DMS114 treated with DMSO at 0.1 percent for 48 hours (cell line): Measurements from ENCODE around the gene SHISAL1.

Experiments
- DNase-seq: peaks from one replicate; lab custom pipeline; 2025; ENCODE audit not compliant: unreplicated experiment; lab: John Stamatoyannopoulos, UW

The SHISAL1 gene

DNA sequence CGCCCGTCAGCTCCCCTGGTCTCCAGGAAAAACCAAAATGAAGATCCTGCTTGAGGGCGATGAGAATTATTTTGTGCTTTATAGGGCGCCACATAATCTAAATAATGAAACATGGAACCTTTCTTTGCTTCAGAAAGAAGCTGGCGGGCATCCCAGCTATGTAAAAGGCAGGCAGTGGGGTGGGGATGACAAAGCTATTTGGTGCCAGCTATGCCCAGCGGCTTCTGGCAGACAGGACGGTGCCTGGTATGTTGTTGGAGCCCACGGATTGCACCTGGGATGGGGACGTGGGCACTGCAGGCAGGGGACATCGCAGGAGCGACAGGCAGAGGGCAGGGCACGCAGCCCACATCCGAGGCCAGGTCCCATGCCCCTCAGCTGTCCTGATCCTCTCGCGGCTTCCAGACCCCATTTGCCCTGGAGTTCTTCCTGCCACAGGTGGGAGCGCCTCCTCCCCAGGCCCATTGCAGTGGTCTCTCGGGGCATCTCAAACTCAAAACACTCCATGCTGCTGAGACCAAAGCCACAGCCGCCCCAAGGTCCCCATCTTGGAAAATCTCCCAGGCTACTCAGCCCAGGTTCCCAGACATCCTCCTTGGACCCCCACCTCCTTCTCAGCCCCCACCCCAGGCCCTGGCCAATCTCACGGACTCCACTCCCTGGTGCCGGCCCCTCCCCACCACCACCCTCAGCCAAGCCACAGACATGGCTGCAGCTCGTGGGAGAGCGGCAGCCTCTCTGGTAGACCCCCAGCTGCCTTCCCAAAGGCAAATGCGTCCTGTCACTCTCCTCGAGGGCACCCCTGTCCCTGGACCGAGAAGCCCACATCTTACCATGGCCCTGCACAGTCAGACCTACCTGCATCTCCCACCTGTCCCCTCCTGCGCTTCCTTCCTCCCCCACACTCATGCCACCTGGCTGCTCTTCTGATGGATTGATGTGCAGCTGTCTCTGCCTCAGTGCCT lies 45.7 kb downstream of the SHISAL1 start:
- DNase-seq = no peak

DNA sequence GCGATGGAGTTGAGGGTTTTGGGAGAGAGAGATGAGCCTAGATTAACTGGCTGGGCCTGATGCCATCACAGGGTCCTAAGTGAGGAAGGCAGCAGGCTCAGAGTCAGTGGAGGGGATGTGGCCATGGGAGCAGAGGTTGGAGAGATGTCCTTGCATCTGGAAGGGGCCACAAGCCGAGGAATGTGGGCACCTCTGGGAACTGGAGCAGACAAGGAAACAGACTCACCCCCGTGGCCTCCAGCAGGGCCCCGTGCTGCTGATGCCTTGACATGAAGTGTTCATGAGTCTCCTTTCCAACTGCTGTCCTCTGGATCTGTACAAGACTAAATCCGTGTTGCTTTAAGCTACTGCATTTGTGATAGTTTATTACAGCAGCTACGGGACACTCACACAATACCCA lies 49.2 kb downstream of the SHISAL1 start:
- no peak for DNase-seq

DNA sequence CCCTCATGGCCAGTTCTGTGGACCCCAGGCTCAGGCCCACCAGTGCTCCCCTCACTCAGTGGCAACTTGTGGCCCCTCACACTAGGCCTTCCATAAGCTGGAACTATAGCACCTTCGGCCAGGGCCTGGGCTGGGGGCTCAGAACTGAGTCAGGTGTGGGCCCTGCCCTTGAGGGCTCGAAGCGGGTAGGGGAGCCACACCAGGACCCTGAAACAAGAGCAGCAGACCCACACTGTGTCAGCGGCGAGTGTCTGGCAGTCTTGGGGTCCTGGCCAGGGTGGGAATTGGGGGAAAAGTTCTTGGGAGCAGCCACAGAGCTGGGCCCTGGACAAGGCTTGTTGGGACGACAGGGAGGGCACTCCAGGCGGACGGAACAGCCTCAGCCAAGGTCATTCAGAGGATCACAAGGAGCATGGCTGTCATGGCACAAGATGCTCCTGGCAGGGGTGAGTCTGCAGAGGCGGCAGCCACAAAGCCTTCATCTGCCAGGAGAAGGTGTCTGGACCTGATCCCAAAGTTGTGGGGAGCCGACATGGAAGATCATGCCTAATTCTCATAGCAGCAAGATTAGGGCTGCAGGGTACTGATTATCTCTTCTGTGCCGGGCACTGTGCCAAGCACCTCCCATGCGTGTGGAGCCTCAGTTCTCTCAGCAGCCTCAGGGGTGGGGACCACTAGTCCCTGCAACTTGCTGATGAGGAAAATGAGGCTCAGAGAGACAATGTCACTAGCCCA lies 50.7 kb downstream of the SHISAL1 start:
- no peak for DNase-seq

DNA sequence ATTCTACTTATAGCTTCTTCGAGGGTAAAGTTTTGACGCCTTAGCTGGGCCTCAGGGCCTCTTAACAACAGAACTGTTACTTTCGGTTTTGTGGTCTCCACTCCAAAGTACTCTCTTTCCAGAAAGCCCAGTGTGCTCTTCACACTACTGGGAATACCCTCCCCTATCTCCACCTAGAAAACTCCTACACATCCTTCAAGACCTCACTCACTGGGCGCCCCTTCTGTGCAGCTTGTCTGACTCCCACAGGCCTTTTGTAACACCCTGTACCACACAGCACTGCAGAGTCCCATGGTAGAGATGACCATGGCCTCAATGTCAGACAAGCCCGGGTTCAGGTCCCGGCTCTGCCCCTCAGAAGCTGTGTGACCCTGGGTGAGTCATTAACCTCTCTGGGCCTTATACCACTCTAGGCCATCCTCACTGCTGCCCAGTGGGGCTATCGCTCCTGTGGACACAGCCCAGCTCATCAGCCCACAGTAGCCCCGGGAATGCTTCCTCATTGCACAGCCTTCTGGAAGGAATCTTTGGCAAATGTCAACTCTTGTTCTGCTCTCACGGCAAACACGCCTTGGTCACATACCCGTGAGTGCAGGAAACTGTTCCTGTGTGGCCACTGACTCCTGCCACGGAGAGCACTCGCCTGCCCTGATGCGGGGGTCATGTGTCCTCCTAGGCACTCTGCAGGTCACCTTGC lies 51.4 kb downstream of the SHISAL1 start:
- no peak for DNase-seq

DNA sequence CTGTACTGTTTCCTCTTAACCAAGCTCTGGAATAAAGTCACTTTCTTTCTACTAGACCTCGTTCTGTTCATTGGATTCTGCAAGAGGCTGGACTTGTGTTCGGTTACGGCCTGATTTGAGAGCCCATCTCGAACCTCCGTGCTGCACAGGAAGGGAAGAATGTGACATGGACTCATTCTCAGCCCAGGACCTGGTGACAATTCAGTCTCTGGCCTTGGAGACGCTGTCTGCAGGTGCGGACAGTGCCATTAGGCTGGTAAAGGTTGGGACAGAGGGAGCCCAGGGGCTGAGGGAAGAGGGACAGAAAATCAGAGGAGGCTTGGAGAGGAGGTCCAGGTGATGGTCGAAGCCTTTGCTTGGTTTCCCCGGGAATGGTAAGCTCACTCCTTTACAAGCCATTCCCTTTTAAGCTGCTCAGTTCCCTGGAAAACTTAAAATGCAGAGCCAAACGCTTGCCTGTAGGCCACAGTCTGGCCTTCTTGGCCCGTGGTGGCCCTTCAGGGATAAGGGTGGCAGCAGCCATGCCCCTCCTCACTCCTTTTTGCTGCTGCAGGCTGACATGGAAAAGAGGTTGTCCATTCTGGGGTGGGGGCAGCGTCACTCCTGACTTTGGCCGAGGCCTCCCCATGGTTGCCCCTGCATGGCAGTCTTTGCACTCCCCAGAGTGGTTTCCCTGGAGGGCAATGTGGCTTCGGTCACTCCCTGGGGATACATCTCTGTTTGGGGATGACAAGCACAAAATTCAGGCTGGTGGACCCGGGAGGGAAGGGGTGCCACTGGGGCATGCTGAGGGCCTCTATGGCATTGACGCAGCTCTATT lies 52.3 kb downstream of the SHISAL1 start:
- no peak for DNase-seq

DNA sequence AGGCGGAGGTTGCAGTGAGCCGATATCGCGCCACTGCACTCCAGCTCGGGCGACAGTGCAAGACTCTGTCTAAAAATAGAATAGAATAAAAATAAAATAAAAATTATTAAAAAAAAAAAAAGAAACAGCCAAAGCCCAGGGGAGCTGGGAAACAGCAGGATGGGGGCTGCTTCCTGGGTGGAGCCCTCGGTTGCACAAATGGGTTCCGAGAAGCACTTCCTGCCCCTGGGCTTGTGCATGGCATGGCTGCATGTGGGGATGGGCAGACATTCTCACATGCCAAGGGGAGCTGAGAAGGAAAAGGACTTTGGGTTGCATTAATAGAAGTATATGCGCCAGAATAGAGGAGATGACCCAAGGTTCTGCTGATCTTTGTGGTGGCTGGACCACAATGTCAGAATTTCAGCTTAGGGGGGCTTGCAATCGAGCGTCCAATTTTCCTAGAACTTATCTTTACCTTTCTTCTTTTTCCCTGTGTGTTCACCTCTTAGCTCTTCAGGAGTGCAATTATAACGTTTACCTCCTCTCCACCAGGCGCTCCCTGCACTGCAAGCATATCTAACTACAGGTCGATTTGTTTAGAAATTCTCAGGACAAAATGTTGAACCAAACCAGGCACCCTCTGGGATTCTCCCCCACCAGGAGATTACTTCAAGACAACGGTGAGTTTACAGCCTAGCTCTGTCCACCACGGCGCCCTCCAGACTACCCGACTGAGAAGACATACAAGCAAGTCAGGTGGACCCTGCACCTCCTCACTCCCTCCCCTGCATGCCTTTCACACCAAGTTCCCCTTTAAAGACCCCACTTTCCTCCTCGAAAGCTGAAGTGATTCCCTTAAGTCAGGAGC lies 53.2 kb downstream of the SHISAL1 start:
- no peak for DNase-seq

DNA sequence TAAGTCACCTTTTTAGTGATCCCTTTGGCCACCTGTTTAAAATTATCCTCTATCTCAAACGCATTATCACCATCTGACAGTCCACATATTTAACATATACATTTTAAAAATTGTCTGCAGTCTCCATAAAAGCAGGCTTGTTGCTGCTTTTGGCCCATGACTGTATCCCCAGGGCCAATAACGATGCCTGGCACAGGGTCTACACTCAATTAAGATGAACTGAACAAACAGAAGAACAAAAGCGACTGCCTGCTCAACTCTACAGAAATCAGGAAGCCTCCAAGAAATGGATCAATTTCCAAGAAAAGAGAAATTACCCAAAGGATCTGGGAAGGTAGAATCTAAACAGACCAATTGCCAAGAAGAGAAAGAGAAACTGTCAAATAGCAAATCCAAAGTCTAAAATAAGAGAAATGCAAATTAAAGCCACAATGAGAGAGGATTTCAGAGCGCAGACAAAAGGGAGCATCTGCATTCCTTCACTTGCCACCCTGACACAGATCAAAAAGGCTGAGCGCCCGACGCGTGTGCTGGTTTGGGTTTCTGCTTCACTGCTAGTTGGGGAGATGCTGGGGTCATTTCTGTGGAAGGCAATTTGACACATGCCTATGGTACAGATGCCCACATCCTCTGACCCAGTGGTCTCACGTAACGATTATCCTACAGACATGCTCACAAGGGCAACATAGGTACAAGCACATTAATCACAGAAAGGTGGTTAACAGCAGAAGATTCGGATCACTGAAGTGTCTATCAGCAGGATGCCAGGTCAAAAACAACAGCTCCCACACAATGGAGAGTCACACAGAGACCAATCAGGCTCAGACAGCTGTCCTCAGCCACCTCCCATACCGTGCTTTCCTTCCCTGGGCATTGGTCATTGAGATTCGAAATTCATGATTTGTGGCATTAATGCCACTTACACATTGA lies 55.9 kb downstream of the SHISAL1 start:
- DNase-seq = no peak

DNA sequence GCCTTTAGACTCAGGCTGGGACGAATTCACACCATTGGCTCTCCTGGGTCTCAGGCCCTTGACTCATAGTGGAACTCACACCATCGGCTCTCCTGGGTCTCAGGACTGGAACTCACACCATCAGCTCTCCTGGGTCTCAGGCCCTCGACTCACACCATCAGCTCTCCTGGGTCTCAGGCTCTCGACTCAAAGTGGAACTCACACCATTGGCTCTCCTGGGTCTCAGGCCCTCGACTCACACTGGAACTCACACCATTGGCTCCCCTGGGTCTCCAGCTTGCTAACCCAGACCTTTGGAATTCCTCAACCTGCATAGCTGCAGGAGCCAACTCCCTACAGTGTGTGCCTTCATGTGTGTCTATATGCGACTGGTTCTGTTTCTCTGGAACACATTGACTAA lies 56.7 kb downstream of the SHISAL1 start:
- no peak for DNase-seq

DNA sequence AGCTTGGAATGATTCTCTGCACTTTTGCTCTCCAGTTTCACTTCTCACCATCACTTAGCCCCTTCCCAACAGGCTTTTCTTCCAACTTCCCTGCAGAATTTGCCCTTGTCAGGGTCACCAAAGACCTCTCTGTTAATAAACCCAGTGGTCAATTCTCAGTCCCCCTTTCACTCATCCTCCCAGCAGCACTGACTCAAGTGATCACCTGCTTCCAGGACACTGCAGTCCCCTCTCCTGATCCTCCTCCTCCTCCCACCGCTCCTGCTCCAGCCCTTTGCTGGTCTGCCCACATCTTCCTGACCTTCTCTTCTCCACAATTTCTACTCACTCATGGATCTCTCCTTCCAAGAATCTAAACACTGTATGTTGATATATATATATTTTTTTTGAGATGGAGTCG lies 57.9 kb downstream of the SHISAL1 start:
- DNase-seq = no peak

DNA sequence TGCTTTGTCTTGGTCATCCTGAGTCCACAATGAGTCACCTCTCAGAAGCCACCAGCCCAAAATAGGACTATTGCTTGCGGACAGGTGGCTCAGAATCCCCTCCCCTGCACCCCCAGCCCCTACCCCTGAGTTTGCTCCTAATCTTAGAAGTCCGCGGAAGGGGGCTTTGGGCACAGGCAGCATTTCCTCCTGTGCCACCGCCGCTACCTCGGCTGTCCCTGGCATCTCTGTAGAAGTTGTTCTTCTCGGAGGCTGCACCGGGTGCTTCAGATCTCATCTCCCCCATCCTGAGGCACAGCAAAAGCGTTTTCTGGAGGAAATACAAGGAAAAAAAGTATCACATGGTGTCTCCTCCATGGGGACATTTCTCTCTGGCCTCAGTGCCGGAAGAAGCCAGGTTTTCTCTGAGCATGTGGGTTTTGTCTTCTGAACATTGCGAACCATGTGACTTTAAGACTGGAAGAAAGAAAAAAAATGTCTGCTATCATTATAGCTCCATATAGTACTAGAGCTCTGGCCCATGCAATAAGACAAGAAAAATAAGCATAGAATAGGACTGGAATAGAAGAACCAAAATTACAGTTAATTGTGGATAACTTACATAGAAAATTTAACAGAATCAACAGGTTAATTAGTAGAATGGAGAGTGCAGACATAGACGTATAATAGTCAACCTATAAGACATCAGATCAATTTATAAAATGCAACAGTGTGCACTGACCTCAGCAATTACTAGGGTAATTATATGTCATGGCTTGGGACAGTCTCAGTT lies 63.2 kb downstream of the SHISAL1 start:
- DNase-seq = no peak

DNA sequence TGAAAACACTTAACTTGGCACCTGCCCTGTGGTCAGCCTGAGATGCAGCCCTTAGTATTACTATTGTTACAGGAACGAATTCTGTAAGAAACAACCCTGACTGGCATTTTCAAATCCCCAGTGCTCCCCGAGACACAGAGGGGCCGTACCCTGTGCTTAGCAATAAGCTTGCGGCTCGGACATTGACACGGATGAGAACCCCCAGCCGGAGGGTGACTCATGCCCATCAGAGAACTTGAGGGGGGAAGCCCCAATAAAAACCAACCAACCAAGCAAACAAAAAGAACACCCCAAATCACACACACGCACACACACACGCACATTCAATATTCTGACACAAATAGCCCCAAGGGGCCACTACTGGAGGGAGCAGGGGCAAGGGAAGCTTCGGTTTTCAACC lies 63.8 kb downstream of the SHISAL1 start:
- no peak for DNase-seq

DNA sequence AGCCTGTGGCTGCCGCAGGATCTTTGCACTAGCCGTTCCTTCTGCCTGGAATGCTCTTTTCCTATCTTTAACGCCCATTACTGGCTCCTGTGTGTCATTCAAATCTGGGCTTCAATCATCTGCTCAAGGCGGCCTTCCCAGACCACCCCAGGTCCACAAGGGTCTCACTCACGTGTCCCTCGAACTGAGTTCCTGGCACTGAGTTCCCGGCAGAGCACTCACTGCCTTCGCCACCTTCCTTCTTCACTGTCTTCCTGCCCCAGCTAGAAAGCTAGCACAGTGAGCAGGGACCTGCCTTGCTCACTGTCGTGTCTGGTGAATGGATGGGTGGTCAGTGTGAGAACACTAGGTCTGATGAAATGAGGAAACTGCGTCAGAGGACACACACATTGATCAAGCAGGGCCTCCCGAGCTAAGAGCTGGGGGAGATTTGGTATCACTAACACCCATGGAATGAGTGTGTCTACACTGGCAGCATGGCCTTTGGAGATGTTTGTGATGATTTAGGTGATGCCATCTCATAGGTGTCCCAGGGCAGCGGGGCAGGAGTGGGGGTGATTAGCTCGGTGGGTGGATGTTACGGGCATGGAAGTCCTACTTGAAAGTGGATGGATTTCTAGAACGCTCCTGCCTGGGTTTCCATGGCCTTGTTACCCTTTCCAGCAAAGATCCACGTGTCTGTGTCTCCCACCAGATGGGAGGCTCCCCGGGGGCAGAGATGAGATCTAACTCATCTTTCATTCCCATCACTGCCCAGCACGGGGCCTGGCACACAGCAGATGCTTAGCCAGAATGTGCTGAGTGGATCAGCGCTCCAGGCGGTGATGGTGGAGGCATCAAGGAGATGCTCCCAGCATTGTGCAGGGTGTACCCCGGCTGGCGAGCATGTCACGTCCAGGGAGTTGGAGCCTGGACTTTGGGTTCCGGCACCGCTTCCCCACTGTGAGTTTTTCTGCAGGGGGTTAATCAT lies 64.5 kb downstream of the SHISAL1 start:
- DNase-seq = no peak

DNA sequence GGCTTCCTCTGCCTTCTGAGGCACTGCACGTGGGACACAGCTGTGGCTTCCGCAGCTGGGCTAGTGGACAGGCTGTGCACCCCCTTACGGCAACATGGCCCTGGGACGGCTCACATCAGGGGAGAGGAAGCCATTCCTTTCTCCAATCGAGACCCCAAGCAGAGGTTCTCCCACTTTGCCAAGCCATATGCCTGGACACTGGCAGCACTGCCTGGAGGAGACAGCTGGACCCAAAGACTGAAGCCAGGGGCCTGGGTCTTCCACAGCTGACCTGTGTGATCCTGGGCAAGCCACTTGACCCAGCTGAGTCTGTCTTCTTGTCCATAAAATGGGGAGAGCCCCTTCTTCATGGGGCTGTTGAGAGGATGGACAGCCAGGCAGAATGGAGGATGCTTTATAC lies 65.4 kb downstream of the SHISAL1 start:
- no peak for DNase-seq

DNA sequence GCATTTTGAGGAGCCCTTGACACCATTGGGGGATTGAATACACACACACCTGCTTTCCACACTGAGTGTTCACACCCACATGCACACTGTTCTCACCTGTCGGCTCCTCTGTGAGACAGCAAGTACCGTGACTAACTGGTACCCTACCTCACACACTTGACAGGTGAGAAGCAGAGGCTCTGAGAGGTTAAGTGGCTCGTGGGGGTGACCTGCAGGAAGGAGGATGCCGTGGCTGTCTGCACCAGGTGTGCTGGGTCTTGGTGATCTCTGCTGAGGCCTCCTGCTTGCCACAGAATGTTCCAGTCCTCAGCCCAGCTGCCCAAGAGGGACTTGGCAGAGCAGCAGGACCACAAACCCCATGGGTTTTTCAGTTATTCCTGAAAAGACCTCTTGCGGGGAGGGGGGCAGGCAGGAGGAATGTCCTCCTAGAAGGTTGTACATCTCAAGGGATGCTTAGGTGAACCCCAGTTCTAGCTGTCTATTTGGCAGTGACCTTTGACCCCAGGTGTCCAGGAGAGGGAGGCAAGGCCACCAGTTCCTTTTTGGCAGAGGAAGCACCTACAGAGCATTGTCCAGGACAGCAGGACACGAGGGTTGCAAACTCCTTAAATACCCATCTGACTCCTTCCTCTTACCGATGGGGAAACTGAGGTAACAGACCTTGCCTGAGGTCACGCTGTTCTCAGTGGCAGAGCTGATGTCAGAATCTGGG lies 66.0 kb downstream of the SHISAL1 start:
- DNase-seq = no peak

DNA sequence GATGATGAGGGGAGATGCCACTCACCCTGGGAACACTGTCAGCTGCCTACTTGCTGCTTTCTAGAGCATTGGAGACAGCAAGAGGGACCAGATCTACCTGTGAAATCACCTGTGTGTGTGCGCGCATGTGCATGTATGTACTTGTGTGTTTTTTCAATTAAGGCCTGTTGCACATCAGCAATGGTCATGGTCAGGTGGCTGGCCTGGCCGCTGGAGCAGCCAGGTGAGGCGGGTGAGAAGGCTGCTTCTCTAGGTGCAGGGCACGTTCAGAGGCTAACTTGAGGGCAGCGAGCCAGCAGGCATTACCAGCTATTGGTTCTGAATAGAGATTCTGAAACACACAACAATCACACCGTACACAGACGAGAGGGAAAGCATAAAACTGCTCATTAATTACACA lies 66.9 kb downstream of the SHISAL1 start:
- DNase-seq = no peak

DNA sequence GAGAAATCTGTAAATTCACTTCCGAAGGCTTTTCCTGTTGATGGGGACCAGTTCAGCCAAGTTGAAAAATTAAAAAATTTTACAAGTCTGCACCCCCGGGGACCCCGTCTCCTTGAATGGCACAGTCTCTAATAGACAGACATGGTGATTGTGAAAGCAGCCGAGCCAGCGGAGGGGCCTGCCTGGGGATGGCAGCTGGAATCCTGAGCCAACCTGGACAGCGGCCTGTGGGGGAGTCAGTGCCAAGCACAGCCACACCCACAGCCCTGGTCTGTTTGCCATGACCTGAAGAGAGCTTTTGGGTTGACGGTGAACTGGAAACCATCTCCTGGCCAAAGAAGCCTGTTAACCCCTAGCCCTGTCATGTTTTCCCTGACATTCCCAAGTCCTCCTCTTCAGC lies 67.3 kb downstream of the SHISAL1 start:
- no peak for DNase-seq
